PFSK-1 (cell line): ENCODE measurements around the gene LMTK3.

Experiments
- FOXP2 ChIP-seq: optimal IDR thresholded peaks from 2 replicates; pipeline ENCODE3; 2011; ENCODE audit warnings: borderline replicate concordance, control low read depth, inconsistent platforms; ENCODE audit not compliant: insufficient read depth; ENCODE audit errors: extremely low read length, extremely low read depth
- POLR2AphosphoS5 ChIP-seq: IDR thresholded peaks from 2 replicates; pipeline ENCODE4 v1.6.1; 2012; ENCODE audit warnings: low read depth, mild to moderate bottlenecking, control low read depth, low read length, moderate library complexity
- SIN3A ChIP-seq: IDR thresholded peaks from 2 replicates; pipeline ENCODE4 v1.6.1; 2012; ENCODE audit warnings: mild to moderate bottlenecking, low read length, moderate library complexity, borderline replicate concordance; ENCODE audit not compliant: insufficient read depth
- TAF1 ChIP-seq: IDR thresholded peaks from 2 replicates; pipeline ENCODE4 v1.6.1; 2012; ENCODE audit warnings: low read length, control low read depth, borderline replicate concordance; ENCODE audit not compliant: insufficient read depth
- TF ChIP-seq, protein P1 (sequence below), 2 experiments: IDR thresholded peaks; 2 replicates each; pipeline versions ENCODE4 v1.6.1 to v1.8.0; 2011 to 2012; ENCODE audit warnings: low read depth in 2 of 2, low read length in 2 of 2, control low read depth in 1 of 2, inconsistent platforms in 1 of 2, mild to moderate bottlenecking in 1 of 2, moderate library complexity in 1 of 2; ENCODE audit not compliant: insufficient read depth in 1 of 2

Gene LMTK3

DNA sequence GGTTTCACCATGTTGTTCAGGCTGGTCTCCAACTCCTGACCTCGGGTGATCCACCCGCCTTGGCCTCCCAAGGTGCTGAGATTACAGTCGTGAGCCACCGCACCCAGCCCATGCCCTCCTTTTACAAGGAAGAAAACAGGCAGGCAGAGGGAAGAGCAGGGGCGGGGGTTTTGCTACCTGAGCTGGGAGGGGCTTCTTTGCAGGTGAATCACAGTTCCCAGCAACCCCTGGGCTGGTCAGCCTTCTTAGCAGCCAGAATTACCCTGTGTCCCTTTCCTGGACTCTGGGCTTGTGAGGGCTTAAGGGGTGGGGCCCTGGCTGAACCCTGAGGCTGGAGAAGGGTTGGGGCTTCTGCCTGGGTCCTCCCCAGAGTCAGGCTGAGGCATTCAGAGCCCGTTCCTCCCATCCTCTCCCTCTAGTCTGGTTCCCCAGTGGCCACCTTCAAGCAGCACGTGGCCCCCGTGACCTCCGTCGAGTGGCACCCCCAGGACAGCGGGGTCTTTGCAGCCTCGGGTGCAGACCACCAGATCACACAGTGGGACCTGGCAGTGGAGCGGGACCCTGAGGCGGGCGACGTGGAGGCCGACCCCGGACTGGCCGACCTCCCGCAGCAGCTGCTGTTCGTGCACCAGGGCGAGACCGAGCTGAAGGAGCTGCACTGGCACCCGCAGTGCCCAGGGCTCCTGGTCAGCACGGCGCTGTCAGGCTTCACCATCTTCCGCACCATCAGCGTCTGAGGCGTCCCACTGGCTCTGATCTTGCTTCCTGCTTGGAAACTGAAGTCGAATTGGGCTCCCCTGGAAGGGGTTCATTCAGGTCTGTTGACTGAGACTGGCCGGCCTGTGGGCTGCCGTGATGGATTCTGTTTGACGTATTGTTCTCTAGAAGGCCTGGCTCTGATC lies 59.1 kb downstream of the LMTK3 start:
- TF ChIP-seq FOXP2 (no peak), TAF1 (no peak), SIN3A (no peak), POLR2AphosphoS5 (no peak)
- TF ChIP-seq, protein P1, sequence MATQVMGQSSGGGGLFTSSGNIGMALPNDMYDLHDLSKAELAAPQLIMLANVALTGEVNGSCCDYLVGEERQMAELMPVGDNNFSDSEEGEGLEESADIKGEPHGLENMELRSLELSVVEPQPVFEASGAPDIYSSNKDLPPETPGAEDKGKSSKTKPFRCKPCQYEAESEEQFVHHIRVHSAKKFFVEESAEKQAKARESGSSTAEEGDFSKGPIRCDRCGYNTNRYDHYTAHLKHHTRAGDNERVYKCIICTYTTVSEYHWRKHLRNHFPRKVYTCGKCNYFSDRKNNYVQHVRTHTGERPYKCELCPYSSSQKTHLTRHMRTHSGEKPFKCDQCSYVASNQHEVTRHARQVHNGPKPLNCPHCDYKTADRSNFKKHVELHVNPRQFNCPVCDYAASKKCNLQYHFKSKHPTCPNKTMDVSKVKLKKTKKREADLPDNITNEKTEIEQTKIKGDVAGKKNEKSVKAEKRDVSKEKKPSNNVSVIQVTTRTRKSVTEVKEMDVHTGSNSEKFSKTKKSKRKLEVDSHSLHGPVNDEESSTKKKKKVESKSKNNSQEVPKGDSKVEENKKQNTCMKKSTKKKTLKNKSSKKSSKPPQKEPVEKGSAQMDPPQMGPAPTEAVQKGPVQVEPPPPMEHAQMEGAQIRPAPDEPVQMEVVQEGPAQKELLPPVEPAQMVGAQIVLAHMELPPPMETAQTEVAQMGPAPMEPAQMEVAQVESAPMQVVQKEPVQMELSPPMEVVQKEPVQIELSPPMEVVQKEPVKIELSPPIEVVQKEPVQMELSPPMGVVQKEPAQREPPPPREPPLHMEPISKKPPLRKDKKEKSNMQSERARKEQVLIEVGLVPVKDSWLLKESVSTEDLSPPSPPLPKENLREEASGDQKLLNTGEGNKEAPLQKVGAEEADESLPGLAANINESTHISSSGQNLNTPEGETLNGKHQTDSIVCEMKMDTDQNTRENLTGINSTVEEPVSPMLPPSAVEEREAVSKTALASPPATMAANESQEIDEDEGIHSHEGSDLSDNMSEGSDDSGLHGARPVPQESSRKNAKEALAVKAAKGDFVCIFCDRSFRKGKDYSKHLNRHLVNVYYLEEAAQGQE (IDR thresholded peaks at IDR 0.05; ENCODE audit: insufficient read depth in 1 of 2, low read depth in 2 of 2, low read length in 2 of 2) = no peak

DNA sequence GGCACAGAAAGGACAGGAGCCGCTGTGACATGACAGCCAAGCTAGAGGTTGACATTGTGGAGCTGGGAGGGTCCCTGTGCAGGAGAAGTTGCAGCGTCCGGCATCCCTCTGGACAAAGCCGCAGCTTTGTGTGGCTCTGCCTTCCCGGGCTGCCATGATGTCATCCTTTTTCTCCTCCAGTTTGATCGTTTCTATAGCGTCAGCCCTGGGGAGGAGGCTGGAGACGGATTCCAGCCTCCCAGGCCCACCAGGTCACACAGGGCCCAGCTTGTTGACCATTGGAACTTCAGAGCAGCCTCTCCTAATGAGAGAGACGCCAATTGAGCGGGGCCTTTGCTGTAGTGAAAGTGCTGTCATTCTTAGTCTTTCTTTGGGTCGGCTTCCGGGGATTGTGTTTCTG lies 60.0 kb downstream of the LMTK3 start:
- TF ChIP-seq TAF1 = no peak
- TF ChIP-seq, protein P1 (IDR thresholded peaks at IDR 0.05; ENCODE audit: insufficient read depth in 1 of 2, low read depth in 2 of 2, low read length in 2 of 2) = no peak
- no peak for TF ChIP-seq FOXP2
- TF ChIP-seq POLR2AphosphoS5 = no peak
- TF ChIP-seq SIN3A = no peak

DNA sequence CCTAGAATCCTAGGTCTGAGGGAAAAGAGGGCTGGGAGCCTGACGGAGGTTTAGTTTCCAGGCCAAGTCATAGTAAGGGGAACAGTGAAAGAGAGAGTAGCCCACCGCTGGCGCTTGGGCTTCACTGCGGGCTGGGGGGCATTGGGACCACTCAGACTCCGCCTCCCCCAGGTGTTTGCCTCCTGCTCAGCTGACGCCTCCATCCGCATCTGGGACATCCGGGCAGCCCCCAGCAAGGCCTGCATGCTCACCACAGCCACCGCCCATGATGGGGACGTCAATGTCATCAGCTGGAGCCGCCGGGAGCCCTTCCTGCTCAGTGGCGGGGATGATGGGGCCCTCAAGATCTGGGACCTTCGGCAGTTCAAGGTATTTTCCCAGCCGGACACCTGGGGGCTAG lies 60.8 kb downstream of the LMTK3 start:
- TF ChIP-seq TAF1 = no peak
- no peak for TF ChIP-seq SIN3A
- TF ChIP-seq, protein P1 (IDR thresholded peaks at IDR 0.05; ENCODE audit: insufficient read depth in 1 of 2, low read depth in 2 of 2, low read length in 2 of 2) = no peak

DNA sequence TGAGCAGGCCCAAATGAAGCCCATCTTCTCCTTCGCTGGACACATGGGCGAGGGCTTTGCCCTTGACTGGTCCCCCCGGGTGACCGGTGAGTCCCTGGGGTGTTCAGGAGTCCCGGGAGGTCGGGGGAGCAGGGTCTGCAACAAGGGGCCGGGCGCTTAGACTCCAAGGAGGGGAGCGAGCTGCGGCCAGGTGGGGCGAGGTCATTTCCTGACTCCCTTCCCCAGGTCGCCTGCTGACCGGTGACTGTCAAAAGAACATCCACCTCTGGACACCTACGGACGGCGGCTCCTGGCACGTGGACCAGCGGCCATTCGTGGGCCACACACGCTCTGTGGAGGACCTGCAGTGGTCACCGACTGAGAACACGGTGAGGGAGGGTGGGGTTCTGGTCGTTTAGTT lies 61.2 kb downstream of the LMTK3 start:
- no peak for TF ChIP-seq TAF1
- TF ChIP-seq, protein P1 (IDR thresholded peaks at IDR 0.05; ENCODE audit: insufficient read depth in 1 of 2, low read depth in 2 of 2, low read length in 2 of 2) = no peak
- TF ChIP-seq POLR2AphosphoS5 = no peak
- no peak for TF ChIP-seq FOXP2

DNA sequence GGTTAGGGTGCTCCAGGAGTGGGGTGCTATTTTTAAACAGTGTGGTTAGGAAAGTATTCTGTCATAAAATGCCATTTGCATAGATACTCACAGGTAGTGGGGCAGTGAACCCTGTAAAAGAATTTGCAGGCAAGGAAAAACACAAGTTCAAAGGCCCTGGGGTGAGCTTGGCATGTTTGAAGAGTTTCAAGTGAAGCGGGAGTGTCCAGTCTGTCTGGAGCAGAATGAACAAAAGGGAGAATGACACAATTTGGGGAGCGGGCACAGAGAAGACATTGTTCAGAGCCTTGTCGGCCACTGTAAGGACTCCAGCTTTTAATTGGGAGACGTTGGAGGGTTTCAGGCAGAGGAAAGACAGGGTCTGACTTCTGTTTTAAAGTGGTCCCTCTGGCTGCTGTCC lies 63.1 kb downstream of the LMTK3 start:
- TF ChIP-seq FOXP2 (no peak), TAF1 (no peak), SIN3A (no peak), POLR2AphosphoS5 (no peak)
- TF ChIP-seq, protein P1 (IDR thresholded peaks at IDR 0.05; ENCODE audit: insufficient read depth in 1 of 2, low read depth in 2 of 2, low read length in 2 of 2) = no peak
